HCT116 (cell line): ENCODE results near the gene SLC25A52.

Experiments used
- EGR1 ChIP-seq: IDR thresholded peaks from 2 replicates; pipeline ENCODE4 v1.6.1; 2012; ENCODE audit warnings: low read depth
- ELF1 ChIP-seq: IDR thresholded peaks from 2 replicates; pipeline ENCODE4 v1.6.1; 2012; ENCODE audit warnings: low read depth, borderline replicate concordance
- EZH2 ChIP-seq: fragments of 200-600 bp; sonication (generic); IDR thresholded peaks from 2 replicates; pipeline ENCODE4 v1.6.1; 2017; ENCODE audit warnings: antibody characterized with exemption, mixed run types
- ZNF274 ChIP-seq: fragments of 200-500 bp; sonication (Bioruptor generic); IDR thresholded peaks from 2 replicates; pipeline ENCODE4 v1.6.1; 2014; ENCODE audit warnings: mild to moderate bottlenecking, low read depth, low read length, inconsistent platforms
- TF ChIP-seq, protein P1 (sequence below), 3 experiments: fragments of 200-600 bp in 1 of 3; sonication (generic) in 1 of 3; IDR thresholded peaks in 2 of 3; conservative IDR thresholded peaks in 1 of 3; 2 replicates each; pipeline ENCODE4 v1.5.1; 2012 to 2017; ENCODE audit warnings: low read depth in 2 of 3, low read length in 2 of 3, antibody characterized with exemption in 1 of 3, borderline replicate concordance in 1 of 3, control low read depth in 1 of 3, mild to moderate bottlenecking in 1 of 3, mixed read lengths in 1 of 3, mixed run types in 1 of 3, moderate library complexity in 1 of 3; ENCODE audit not compliant: insufficient read depth in 1 of 3

DNA sequence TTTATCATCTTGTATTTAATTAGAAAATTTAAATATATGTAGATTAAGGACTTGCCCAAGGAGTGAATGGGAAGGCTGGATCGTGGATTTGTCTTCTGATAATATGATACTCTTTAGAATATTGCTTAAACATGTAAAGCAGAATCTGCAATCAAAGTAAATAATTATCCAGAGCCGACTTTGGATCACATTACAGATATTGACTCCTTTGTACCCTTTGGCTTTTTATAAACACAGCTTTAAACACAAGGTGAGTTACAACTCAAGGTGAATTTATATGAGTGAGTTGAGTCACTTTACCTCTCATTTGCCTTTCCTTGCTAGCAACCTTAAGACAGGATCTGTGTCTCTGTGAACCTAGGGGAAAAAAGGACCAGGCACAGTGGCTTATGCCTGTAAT, 37.7 kb upstream of the SLC25A52 start:
- TF ChIP-seq, protein P1, sequence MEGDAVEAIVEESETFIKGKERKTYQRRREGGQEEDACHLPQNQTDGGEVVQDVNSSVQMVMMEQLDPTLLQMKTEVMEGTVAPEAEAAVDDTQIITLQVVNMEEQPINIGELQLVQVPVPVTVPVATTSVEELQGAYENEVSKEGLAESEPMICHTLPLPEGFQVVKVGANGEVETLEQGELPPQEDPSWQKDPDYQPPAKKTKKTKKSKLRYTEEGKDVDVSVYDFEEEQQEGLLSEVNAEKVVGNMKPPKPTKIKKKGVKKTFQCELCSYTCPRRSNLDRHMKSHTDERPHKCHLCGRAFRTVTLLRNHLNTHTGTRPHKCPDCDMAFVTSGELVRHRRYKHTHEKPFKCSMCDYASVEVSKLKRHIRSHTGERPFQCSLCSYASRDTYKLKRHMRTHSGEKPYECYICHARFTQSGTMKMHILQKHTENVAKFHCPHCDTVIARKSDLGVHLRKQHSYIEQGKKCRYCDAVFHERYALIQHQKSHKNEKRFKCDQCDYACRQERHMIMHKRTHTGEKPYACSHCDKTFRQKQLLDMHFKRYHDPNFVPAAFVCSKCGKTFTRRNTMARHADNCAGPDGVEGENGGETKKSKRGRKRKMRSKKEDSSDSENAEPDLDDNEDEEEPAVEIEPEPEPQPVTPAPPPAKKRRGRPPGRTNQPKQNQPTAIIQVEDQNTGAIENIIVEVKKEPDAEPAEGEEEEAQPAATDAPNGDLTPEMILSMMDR (IDR thresholded peaks at IDR 0.05 in 2 of 3, conservative IDR thresholded peaks at IDR 0.05 in 1 of 3; ENCODE audit: borderline replicate concordance in 1 of 3, insufficient read depth in 1 of 3, low read depth in 2 of 3, low read length in 2 of 3): no peak
- no peak for TF ChIP-seq ELF1
- no peak for TF ChIP-seq EGR1
- no peak for TF ChIP-seq ZNF274
- no peak for TF ChIP-seq EZH2
